CD4-positive, CD25-positive, alpha-beta regulatory T cell (primary cell): Measurements from ENCODE around the gene L3MBTL4. TPM values are rescaled to one million over a fixed set of nuclear protein-coding genes. Genes with fewer than 3 reads are reported as not detected.
A peak's percentile ranks its signal among the peaks of the same experiment; 100 is the strongest.

Experiments
- ATAC-seq, 2 donors: fragments of 150-1000 bp; cut with Tn5 transposase; one replicate each; pipeline ENCODE4 v1.10.0; 2021; ENCODE audit warnings: low read depth in 2 of 2, moderate number of reproducible peaks in 2 of 2, moderate library complexity in 1 of 2
- DNase-seq, 3 donors: peaks; one replicate each; pipeline versions ENCODE4 v3.0.0 to v3.0.0-alpha.2; 2012 to 2022; ENCODE audit warnings: mixed read lengths in 1 of 3
- H3K27ac ChIP-seq: one replicate; pipeline ENCODE4 v1.7.0; 2013; ENCODE audit warnings: mild to moderate bottlenecking, low read length; ENCODE audit not compliant: insufficient read depth, poor library complexity, severe bottlenecking
- H3K27me3 ChIP-seq: one replicate; pipeline ENCODE4 v1.7.0; 2013; ENCODE audit warnings: low read length; ENCODE audit not compliant: control insufficient read depth, insufficient read depth
- H3K36me3 ChIP-seq: one replicate; pipeline ENCODE4 v1.7.0; 2013; ENCODE audit warnings: mild to moderate bottlenecking, low read length, moderate library complexity; ENCODE audit not compliant: control insufficient read depth, insufficient read depth
- H3K4me1 ChIP-seq: 2 replicates; pipeline ENCODE4 v1.7.0; 2013; ENCODE audit warnings: mild to moderate bottlenecking, low read length; ENCODE audit not compliant: insufficient read depth, control insufficient read depth, poor library complexity, severe bottlenecking
- H3K4me3 ChIP-seq: one replicate; pipeline ENCODE4 v1.7.0; 2013; ENCODE audit warnings: low read depth, mild to moderate bottlenecking, low read length, moderate library complexity
- H3K9me3 ChIP-seq, 2 experiments: 1 replicate in 1 of 2; 2 replicates in 1 of 2; pipeline ENCODE4 v1.7.0; 2013; ENCODE audit warnings: low read length in 2 of 2, mild to moderate bottlenecking in 1 of 2, moderate library complexity in 1 of 2; ENCODE audit not compliant: control insufficient read depth in 2 of 2
- H3K27ac Mint-ChIP-seq, 3 donors: one replicate each; pipeline ENCODE4 v1.8.0; 2020 to 2022; ENCODE audit warnings: mild to moderate bottlenecking in 3 of 3, mixed read lengths in 3 of 3, moderate library complexity in 2 of 3
- H3K27me3 Mint-ChIP-seq: one replicate; pipeline ENCODE4 v1.8.0; 2022; ENCODE audit warnings: mild to moderate bottlenecking, mixed read lengths
- H3K36me3 Mint-ChIP-seq: one replicate; pipeline ENCODE4 v1.8.0; 2020; ENCODE audit warnings: mixed read lengths
- H3K4me1 Mint-ChIP-seq, 4 donors: one replicate each; pipeline ENCODE4 v1.8.0; 2020 to 2022; ENCODE audit warnings: mixed read lengths in 4 of 4, mild to moderate bottlenecking in 1 of 4
- H3K4me3 Mint-ChIP-seq, 4 donors: one replicate each; pipeline ENCODE4 v1.8.0; 2020 to 2022; ENCODE audit warnings: mild to moderate bottlenecking in 4 of 4, mixed read lengths in 4 of 4, moderate library complexity in 3 of 4
- H3K9me3 Mint-ChIP-seq, 7 donors: one replicate each; pipeline ENCODE4 v1.8.0; 2020 to 2022; ENCODE audit warnings: mixed read lengths in 7 of 7, mild to moderate bottlenecking in 3 of 7, moderate library complexity in 2 of 7
- polyA plus RNA-seq, 4 donors: library from polyadenylated mRNA; unstranded; fragments of 300-500 nt; fragmentation: Illumina TruSeq; gene quantifications; one replicate each; pipeline ENCODE4 v1.2.3, GENCODE V29; 2021
- total RNA-seq: library from RNA; stranded (reverse); gene quantifications from one replicate; pipeline ENCODE4 v1.2.3, GENCODE V29; 2022

Gene L3MBTL4
- total and polyA plus RNA-seq, 5 donors from 2014 or later, result 2.1 TPM; not detected in 4

DNA sequence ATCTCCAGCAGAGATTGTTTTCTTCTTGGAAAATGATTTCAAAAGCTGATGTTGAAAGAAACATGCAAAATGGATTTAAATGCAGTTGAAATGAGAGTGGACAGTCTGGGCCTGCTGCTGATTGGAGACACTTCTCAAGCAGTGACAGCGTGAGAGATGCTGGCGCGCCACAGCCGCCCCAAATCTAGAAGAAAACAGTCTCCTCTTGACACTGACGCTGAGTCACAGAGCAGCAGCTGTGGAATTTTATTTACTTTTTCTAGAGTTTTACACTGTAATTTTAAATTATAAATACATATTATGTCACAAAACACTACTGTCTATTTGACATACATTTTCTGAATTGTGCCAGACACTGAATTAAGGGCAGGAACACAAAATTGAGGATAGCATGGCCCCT lies 397.5 kb downstream of the L3MBTL4 start:
- H3K27me3 ChIP-seq, result no peaks in the 10 kb centered on the region
- H3K27me3 Mint-ChIP-seq, result no peaks in the 10 kb centered on the region
- no peaks in the 10 kb centered on the region for H3K4me1 ChIP-seq
- H3K4me1 Mint-ChIP-seq, result no peaks in the 10 kb centered on the region
- no peak overlapping the region for H3K4me3 ChIP-seq
- no peak overlapping the region for H3K27ac Mint-ChIP-seq
- no peak overlapping the region for H3K27ac ChIP-seq
- no peaks in the 10 kb centered on the region for H3K9me3 ChIP-seq
- no peaks in the 10 kb centered on the region for H3K36me3 Mint-ChIP-seq
- H3K36me3 ChIP-seq, result no peaks in the 10 kb centered on the region
- H3K9me3 Mint-ChIP-seq, result peaks cover 0 to 4% (median 0%) of the 10 kb centered on the region in 7 donors
- DNase-seq, result no peak
- ATAC-seq, result no peak
- no peak overlapping the region for H3K4me3 Mint-ChIP-seq

DNA sequence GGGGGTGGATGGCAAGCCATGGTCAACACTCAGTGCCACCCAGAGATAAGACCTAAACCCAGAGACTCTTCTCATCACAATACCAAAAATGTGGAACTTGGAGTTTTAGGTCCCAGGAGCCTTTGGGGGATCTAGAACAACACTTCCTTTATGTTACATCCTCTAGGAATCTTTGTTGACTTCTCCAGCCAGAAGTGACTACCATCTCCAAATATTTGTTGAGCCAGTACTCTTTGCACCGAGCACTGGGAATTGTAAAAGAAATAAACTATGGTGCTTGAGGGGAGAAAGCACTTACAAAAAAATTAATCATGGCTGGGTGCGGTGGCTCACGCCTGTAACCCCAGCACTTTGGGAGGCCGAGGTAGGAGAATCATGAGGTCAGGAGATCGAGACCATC lies 399.3 kb downstream of the L3MBTL4 start:
- Histone ChIP-seq H3K9me3 (no peaks in the 10 kb centered on the region), H3K36me3 (no peaks in the 10 kb centered on the region), H3K27ac (no peak overlapping the region), H3K4me3 (no peak overlapping the region), H3K27me3 (no peaks in the 10 kb centered on the region), H3K4me1 (no peaks in the 10 kb centered on the region)
- DNase-seq, result no peak
- H3K36me3 Mint-ChIP-seq, result no peaks in the 10 kb centered on the region
- H3K27me3 Mint-ChIP-seq, result no peaks in the 10 kb centered on the region
- no peak overlapping the region for H3K27ac Mint-ChIP-seq
- H3K9me3 Mint-ChIP-seq, result peaks cover 0 to 2% (median 0%) of the 10 kb centered on the region in 7 donors
- H3K4me1 Mint-ChIP-seq, result no peaks in the 10 kb centered on the region
- no peak for ATAC-seq
- H3K4me3 Mint-ChIP-seq, result no peak overlapping the region

DNA sequence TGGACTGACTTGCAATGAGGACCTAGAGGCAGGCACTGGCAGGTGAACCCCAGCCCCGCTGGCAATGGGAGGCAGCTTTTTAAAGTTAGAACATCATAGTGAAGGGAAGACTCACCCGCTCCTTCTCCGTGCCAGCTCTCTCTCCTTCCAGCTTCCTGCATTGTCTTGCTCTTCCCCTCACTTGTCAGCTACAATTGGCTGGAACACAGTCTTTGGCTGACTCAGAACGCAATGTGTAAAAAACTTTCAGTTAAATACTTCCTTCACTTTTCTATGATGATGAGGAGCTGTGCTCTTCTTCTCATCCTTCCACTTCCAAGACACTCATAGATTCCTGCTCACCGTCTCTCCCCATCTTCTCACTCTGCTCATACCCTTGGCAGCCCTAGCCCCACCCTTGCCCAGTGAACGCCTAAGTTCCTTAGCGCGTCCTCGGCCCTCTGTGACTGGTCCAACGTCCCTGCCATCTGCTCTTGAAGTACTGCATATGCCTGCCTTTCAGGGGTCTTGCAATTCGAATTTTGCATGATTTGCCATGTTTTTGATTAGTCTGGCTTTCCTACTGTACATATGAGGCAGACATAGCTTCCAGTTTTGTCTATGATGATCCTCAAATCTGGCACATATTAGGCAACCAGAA lies 401.4 kb downstream of the L3MBTL4 start:
- no peaks in the 10 kb centered on the region for H3K27me3 ChIP-seq
- no peaks in the 10 kb centered on the region for H3K9me3 ChIP-seq
- H3K27ac Mint-ChIP-seq, result no peak overlapping the region
- no peak for ATAC-seq
- peaks cover 0 to 2% (median 0%) of the 10 kb centered on the region in 7 donors for H3K9me3 Mint-ChIP-seq
- no peaks in the 10 kb centered on the region for H3K36me3 ChIP-seq
- no peak overlapping the region for H3K4me3 Mint-ChIP-seq
- no peaks in the 10 kb centered on the region for H3K4me1 Mint-ChIP-seq
- DNase-seq, result no peak
- no peaks in the 10 kb centered on the region for H3K36me3 Mint-ChIP-seq
- no peak overlapping the region for H3K27ac ChIP-seq
- no peaks in the 10 kb centered on the region for H3K27me3 Mint-ChIP-seq
- no peaks in the 10 kb centered on the region for H3K4me1 ChIP-seq
- no peak overlapping the region for H3K4me3 ChIP-seq

DNA sequence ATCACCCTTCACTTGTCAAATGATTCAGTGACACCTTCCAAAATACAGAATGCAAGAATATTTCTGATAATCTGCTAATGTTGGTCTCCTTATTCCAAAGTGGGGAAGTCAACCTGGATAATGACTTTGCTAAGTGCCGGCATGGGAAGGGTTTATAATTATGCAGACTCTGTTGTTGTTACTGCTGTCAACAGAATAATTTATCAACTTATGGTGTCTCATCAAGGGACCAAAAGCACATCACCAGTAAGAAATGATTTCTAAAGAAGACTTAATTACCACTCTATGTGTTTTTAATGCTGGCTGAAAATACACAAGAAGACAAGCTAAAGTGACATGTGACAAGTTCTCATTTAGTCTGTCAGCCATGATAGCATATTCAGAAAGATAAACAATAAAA lies 403.8 kb downstream of the L3MBTL4 start:
- Histone ChIP-seq H3K4me1 (no peaks in the 10 kb centered on the region), H3K27me3 (no peaks in the 10 kb centered on the region), H3K27ac (no peak overlapping the region), H3K36me3 (no peaks in the 10 kb centered on the region), H3K4me3 (no peak overlapping the region), H3K9me3 (no peaks in the 10 kb centered on the region)
- Mint-ChIP-seq H3K27ac (no peak overlapping the region), H3K4me1 (no peaks in the 10 kb centered on the region), H3K4me3 (no peak overlapping the region), H3K36me3 (no peaks in the 10 kb centered on the region), H3K27me3 (no peaks in the 10 kb centered on the region), H3K9me3 (peaks cover 0 to 5% (median 0%) of the 10 kb centered on the region in 7 donors)
- DNase-seq, result no peak
- no peak for ATAC-seq

DNA sequence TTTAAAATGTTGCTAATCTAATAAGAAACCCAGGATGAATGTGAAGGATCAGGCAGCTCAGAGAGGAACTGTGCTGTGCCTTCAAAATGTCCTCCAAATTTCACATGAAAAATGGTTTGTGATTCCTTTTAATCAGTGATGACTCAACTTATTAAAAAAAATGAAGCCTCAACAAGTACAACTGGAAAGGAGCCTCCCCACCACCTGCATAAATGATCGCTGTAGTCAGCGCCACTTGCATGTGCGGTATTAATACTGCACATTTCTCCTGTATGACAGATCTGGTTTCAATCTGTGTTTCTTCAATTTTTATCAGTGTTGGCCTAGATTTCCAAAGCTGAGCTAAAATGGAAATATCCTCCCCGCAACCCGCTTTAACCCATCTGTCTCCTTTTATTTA lies 404.4 kb downstream of the L3MBTL4 start:
- ATAC-seq, result no peak
- no peaks in the 10 kb centered on the region for H3K4me1 ChIP-seq

DNA sequence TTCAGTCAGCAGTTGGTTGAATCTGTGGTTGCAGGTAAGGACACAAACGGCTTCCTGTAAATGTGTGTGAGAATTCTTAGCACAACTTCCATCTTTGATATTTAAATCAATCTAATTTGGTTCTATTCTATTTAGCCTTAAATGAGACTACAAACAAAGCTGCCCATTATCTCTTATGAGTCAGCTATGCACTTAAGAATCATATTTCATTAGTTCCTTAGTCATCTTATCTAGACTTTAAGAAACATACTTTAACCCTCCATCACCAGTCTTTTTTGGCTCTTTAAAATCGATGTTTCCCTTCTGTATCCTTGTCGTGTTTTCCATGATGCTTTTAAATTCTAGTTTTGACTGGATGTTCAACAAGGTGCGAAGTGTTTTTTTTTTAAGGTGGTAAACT lies 405.0 kb downstream of the L3MBTL4 start:
- Mint-ChIP-seq H3K27me3 (no peaks in the 10 kb centered on the region), H3K9me3 (peaks cover 0 to 5% (median 0%) of the 10 kb centered on the region in 7 donors), H3K36me3 (no peaks in the 10 kb centered on the region), H3K4me1 (peaks cover 0 to 1% (median 0%) of the 10 kb centered on the region in 4 donors), H3K27ac (no peak overlapping the region), H3K4me3 (no peak overlapping the region)
- Histone ChIP-seq H3K4me3 (no peak overlapping the region), H3K27me3 (no peaks in the 10 kb centered on the region), H3K4me1 (no peaks in the 10 kb centered on the region), H3K36me3 (no peaks in the 10 kb centered on the region), H3K27ac (no peak overlapping the region), H3K9me3 (no peaks in the 10 kb centered on the region)
- no peak for DNase-seq
- ATAC-seq, result no peak

More for the DNA sequence above, 404.4 kb downstream of the L3MBTL4 start:
- Mint-ChIP-seq H3K27me3 (no peaks in the 10 kb centered on the region), H3K9me3 (peaks cover 0 to 5% (median 0%) of the 10 kb centered on the region in 7 donors), H3K4me3 (no peak overlapping the region), H3K27ac (no peak overlapping the region), H3K4me1 (no peaks in the 10 kb centered on the region), H3K36me3 (no peaks in the 10 kb centered on the region)
- no peak overlapping the region for H3K27ac ChIP-seq
- no peak for DNase-seq
- no peak overlapping the region for H3K4me3 ChIP-seq
- no peaks in the 10 kb centered on the region for H3K36me3 ChIP-seq
- H3K27me3 ChIP-seq, result no peaks in the 10 kb centered on the region
- H3K9me3 ChIP-seq, result no peaks in the 10 kb centered on the region

DNA sequence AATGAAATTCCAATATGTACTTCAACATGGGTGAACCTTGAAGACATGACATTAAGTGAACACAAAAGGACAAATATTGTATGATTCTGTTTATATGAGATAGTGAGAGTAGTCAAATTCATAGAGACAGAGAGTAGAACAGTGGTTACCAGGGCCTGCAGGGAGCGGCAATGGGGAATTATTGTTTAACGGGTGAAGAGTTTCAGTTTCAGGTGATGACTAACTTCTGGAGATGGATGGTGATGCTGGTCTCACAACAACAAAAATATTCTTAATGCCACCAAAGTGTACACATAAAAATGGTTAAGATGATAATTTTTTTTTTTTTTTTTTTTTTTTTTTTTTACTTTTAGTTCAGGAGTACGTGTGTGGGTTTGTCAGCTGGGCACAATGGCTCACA lies 410.0 kb downstream of the L3MBTL4 start:
- Mint-ChIP-seq H3K27ac (no peak overlapping the region), H3K4me1 (peaks cover 3 to 9% (median 6%) of the 10 kb centered on the region in 4 donors), H3K27me3 (peaks cover 5% of the 10 kb centered on the region), H3K36me3 (no peaks in the 10 kb centered on the region), H3K9me3 (peaks cover 0 to 10% (median 5%) of the 10 kb centered on the region in 7 donors), H3K4me3 (peak overlapping the region in 1 of 4 donors; percentile 28)
- Histone ChIP-seq H3K4me1 (no peaks in the 10 kb centered on the region), H3K9me3 (peaks cover 0 to 3% of the 10 kb centered on the region in 2 experiments), H3K27ac (no peak overlapping the region), H3K27me3 (no peaks in the 10 kb centered on the region), H3K4me3 (peak overlapping the region; percentile 14), H3K36me3 (no peaks in the 10 kb centered on the region)
- no peak for ATAC-seq
- DNase-seq, result peak in 1 of 3 donors; percentile 43

DNA sequence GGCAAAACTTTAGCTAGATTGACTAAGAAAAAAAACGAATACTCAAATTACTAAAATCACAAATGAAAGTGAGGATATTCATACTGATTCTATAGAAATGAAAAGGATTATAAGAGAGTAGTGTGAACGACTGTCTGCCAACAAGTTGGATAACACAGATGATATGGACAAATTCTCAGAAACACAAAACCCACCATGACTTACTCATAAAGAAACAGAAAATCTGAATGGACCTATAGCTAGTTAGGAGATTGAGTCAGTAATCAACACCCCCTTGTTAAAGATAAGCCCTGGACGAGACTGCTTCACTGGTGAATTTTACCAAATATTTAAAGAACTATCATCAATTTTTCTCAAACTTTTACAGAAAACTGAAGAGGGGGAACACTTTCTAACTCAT lies 410.6 kb downstream of the L3MBTL4 start:
- H3K27me3 Mint-ChIP-seq, result peaks cover 5% of the 10 kb centered on the region
- Histone ChIP-seq H3K4me3 (no peak overlapping the region), H3K4me1 (no peaks in the 10 kb centered on the region), H3K9me3 (peaks cover 0 to 3% of the 10 kb centered on the region in 2 experiments), H3K36me3 (no peaks in the 10 kb centered on the region), H3K27ac (no peak overlapping the region), H3K27me3 (no peaks in the 10 kb centered on the region)
- no peaks in the 10 kb centered on the region for H3K36me3 Mint-ChIP-seq
- no peak overlapping the region for H3K27ac Mint-ChIP-seq
- peak overlapping the region in 1 of 4 donors; percentile 16 for H3K4me3 Mint-ChIP-seq
- H3K9me3 Mint-ChIP-seq, result peaks cover 0 to 10% (median 5%) of the 10 kb centered on the region in 7 donors
- peaks cover 3 to 9% (median 6%) of the 10 kb centered on the region in 4 donors for H3K4me1 Mint-ChIP-seq
- DNase-seq (peak in 1 of 3 donors; percentile 6), ATAC-seq (no peak)
